GM23248 (cell line): Measurements from ENCODE around the gene L1TD1.

Experiments used
- EZH2 ChIP-seq: fragments of 200-600 bp; sonication (generic); IDR thresholded peaks from 2 replicates; pipeline ENCODE4 v1.6.1; 2018; ENCODE audit warnings: antibody characterized with exemption, mild to moderate bottlenecking; ENCODE audit not compliant: insufficient read depth, poor library complexity, severe bottlenecking
- EZH2phosphoT487 ChIP-seq: fragments of 200-600 bp; sonication (generic); IDR thresholded peaks from 2 replicates; pipeline ENCODE4 v1.6.1; 2018; ENCODE audit warnings: antibody characterized with exemption, moderate library complexity, mild to moderate bottlenecking, low read depth; ENCODE audit not compliant: insufficient read depth

- TF ChIP-seq EZH2, result no peak
- TF ChIP-seq EZH2phosphoT487, result no peak
Observed at GRCh38 chr1:62196086-62196690, 1.5 kb downstream of the L1TD1 start.
